GM19193 (cell line): ENCODE measurements around the gene SDF2L1.

Source experiments
- POLR2A ChIP-seq: IDR thresholded peaks from 4 replicates; pipeline ENCODE4 v1.6.1; 2011; ENCODE audit not compliant: insufficient read depth, insufficient read length; ENCODE audit errors: extremely low read depth

Gene SDF2L1

GRCh38 chr22:21641789-21642583 lies at the start of gene SDF2L1:
SDF2L1 (plus strand) TSS chr22:21642302; CDS start chr22:21642337, 35 bp downstream.
- TF ChIP-seq POLR2A = peak; percentile 90

- TF ChIP-seq POLR2A = no peak
Measured at GRCh38 chr22:21592422-21592821, 49.7 kb upstream of the SDF2L1 start.

- no peak for TF ChIP-seq POLR2A
Measured at GRCh38 chr22:21593406-21594232, 48.5 kb upstream of the SDF2L1 start.

- no peak for TF ChIP-seq POLR2A
Measured at GRCh38 chr22:21594865-21595452, 47.1 kb upstream of the SDF2L1 start.

GRCh38 chr22:21598302-21598701 lies 43.8 kb upstream of the SDF2L1 start:
- no peak for TF ChIP-seq POLR2A

- no peak for TF ChIP-seq POLR2A
Measured at GRCh38 chr22:21599053-21599893, 42.8 kb upstream of the SDF2L1 start.

GRCh38 chr22:21602579-21602978 lies 39.5 kb upstream of the SDF2L1 start:
- TF ChIP-seq POLR2A = no peak

GRCh38 chr22:21603973-21604372 lies 38.1 kb upstream of the SDF2L1 start:
- TF ChIP-seq POLR2A = no peak

- TF ChIP-seq POLR2A = no peak
Measured at GRCh38 chr22:21605887-21606564, 36.1 kb upstream of the SDF2L1 start.

- TF ChIP-seq POLR2A = no peak
Measured at GRCh38 chr22:21606775-21607174, 35.3 kb upstream of the SDF2L1 start.

GRCh38 chr22:21611210-21611977 lies 30.7 kb upstream of the SDF2L1 start:
- TF ChIP-seq POLR2A = no peak

- TF ChIP-seq POLR2A = no peak
Measured at GRCh38 chr22:21612858-21613257, 29.2 kb upstream of the SDF2L1 start.

- TF ChIP-seq POLR2A = no peak
Measured at GRCh38 chr22:21613553-21614233, 28.4 kb upstream of the SDF2L1 start.

GRCh38 chr22:21615731-21616130 lies 26.4 kb upstream of the SDF2L1 start:
- no peak for TF ChIP-seq POLR2A
